Measurements from ENCODE around the gene PPARD.
"Not testable (repeated sequence)": the region's sequence is repeated elsewhere in the genome, so short reads cannot be mapped to it uniquely, and the experiment has no call there.

Gene PPARD

GRCh38 chr6:35342258-35343091, at the start of gene PPARD:
TSS of gene PPARD (plus strand) at chr6:35342558. CDS start at chr6:35411088, 68,530 bp downstream.
- DNase-seq, result peak; percentile 96 to 97

GRCh38 chr6:35293681-35294080, 48.7 kb upstream of the PPARD start:
- DNase-seq, result no peak

- peak; percentile 45 to 74 for DNase-seq
Observed at GRCh38 chr6:35294308-35294945, 47.9 kb upstream of the PPARD start.

GRCh38 chr6:35295036-35295435, 47.3 kb upstream of the PPARD start:
- DNase-seq, result no peak

GRCh38 chr6:35295521-35296315, 46.6 kb upstream of the PPARD start:
- no peak for DNase-seq

DNA sequence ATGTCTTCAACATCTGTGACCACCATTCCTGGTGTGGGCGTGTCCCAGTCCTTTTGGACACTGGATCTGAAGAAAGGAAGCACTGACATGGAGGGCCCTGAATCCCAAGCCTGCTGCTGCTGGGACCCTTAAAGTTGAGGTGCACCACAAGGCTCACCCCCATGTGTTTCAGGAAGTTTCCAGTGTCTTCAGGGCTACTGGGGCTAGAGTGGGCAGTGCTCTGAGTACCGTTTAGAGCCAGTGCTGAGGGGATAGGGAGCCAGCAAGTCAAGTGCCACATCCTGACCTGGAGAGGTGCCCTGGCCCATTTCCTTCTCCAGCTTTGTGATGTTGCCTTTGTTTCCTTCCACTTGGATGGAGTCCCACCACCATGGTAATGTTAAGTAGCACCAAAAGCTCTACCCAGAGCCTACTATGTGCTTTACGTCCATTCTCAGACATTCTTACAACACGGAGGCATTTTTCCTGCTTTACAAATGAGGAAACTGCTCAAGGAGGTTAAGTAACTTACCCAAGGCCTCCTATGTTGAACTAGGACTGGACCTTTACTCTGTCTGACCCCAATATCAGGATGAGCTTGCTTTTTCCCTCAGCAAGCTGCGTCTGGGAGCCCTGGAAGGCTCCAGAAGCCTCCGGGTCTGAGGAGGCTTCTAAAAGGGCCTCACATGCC, 45.3 kb upstream of the PPARD start:
- no peak for DNase-seq

- peak; percentile 89 to 92 for DNase-seq
Observed at GRCh38 chr6:35297601-35298481, 44.5 kb upstream of the PPARD start, which contains the start of gene DEF6. TSS of gene DEF6 (plus strand) at chr6:35297818. CDS start at chr6:35297857, 39 bp downstream.

GRCh38 chr6:35298625-35299140, 43.7 kb upstream of the PPARD start:
- DNase-seq, result no peak

- DNase-seq, result peak; percentile 48 to 60
Observed at GRCh38 chr6:35299674-35300073, 42.7 kb upstream of the PPARD start.

DNA sequence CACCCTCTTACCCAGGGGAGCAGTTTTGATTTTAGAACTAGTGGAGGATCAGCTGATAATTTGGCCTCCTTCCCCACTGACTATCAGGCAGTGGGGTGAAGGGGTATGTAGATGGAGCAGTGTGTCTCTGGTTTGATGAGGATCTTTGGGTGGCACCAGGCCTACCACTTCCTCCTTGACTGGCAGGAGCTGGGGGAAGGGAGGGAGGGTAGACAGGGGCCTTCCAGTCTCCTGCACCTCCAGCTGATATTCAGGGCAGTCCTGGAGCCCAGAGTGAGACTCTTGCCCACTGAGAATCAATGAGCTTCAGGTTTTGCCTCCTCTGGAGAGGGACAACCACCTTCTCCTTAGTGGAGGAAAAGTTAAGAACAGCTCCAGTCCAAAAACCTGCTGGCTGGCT, 41.5 kb upstream of the PPARD start:
- peak; percentile 44 to 69 for DNase-seq

DNA sequence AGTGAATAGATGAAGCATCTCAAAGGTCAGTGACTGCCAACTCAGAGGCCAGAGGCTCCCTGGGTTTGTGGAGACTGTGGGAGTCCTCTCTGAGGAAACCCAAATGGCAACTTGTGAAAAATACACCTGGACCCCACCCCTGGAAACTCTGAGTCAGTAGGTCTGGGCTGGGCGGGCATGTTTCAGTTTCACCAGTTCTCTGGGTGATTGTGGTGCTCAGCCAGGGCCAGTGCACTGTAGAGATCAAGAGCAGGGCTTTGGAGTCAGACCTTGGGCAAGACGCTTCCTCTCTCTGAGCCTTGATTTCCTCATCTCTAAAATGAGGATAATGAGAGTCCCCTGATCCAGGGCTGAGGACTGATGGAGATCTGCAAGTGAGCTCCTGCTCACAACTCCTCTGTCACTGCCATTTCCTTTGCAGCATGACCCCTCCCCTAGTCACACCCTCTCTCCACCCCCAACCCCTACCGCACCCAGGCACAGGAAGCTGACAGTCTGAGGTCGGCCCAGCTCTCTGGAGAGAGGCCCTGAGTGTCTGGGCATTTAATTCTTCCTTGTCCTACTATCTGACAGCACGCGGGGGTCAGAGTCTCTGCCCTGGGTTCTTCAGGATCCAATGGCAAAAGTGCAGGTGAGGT, 39.6 kb upstream of the PPARD start:
- DNase-seq, result peak; percentile 80 to 88

DNA sequence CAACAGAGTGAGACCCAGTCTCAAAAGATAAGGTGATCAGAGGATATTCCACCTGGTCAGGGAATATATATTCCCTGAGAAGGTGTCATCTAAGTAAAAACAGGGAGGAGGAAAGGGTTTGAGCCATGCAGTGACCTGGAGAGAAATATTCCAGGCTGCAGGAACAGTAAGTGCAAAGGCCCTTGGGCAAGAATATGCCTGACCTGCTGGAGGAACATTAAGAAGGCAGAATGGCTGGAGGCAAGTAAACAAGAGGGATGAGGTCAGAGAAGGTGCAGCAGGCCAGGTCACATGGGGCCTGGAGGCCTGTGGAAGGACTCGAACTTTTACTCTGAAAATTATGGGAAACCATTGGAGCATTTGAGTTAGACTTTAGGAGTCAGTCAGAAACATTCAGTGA, 38.1 kb upstream of the PPARD start:
- DNase-seq, result no peak

- DNase-seq, result peak in 1 of 2 donors; percentile 47
Observed at GRCh38 chr6:35305117-35305516, 37.2 kb upstream of the PPARD start.

DNA sequence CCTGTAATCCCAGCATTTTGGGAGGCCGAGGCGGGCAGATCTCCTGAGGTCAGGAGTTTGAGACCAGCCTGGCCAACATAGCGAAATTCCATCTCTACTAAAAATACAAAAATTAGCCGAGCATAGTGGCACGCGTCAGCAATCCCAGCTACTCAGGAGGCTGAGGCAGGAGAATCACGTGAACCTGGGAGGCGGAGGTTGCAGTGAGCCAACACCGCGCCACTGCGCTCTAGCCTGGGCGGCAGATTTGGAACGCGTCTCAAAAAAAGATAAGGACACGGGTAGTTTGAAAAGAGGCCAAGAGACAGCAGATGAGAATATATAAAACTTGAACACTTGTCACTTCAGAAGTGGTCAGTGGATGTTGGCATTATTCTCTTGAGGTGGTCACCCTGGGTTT, 35.2 kb upstream of the PPARD start:
- DNase-seq, result not testable (repeated sequence)

DNA sequence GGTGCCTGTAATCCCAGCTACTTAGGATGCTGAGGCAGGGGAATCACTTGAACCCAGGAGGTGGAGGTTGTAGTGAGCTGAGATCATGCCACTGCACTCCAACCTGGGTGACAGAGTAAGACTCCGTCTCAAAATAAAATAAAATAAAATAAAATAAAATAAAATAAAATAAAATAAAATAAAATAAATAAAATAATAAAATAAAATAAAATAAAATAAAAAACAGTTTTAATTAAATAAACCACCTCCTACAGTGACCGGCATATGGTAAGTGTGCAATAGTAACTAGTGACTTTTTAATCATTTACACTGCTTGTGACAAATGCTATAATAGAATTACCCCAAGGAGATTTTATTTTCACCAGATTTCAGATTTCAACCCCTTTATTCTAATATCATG, 33.8 kb upstream of the PPARD start:
- DNase-seq, result not testable (repeated sequence)

GRCh38 chr6:35309611-35310264, 32.6 kb upstream of the PPARD start:
- no peak for DNase-seq

GRCh38 chr6:35310265-35310831, 32.0 kb upstream of the PPARD start:
- DNase-seq, result peak in 1 of 2 donors; percentile 27

DNA sequence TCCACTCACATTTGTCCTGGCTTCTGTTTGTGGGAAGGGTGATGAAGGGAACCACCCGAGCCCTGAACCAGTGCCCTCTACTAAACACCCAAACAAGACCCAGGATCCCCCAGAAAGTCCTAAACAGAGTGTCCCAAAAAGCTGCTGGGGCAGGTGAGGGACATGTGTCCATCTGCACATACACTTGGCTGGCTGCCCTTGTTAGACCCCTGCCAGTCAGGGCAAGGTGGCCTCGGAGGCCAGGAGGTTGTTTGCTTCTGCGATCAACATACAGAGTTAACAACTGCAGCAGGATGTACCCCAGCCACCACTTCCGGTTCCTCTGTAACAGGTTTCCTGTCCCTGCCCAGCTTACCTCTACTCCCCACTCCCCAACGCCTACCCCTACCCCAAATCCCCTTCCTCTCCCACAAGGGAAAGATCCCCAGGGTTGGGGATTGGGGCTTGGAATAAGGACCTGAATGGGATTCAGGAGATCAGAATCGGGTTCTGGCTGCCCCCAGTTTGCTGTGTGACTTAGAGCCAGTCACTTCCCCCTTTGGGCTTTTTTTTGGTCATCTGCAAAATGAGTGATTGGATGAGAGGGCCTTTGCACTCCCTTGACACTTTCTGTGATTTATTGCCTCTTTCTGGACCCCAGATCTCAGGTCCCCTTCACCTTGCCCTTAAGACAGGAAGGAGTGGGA, 30.8 kb upstream of the PPARD start:
- peak; percentile 56 to 66 for DNase-seq

- DNase-seq, result no peak
Observed at GRCh38 chr6:35312076-35312800, 30.1 kb upstream of the PPARD start.
